Measurements from ENCODE around the gene KMT2D. TPM values are rescaled to one million over a fixed set of nuclear protein-coding genes. Genes with fewer than 3 reads are reported as not detected.

KMT2D gene
- total RNA-seq, 1 experiment from 2014 or later = 30.1 TPM

DNA sequence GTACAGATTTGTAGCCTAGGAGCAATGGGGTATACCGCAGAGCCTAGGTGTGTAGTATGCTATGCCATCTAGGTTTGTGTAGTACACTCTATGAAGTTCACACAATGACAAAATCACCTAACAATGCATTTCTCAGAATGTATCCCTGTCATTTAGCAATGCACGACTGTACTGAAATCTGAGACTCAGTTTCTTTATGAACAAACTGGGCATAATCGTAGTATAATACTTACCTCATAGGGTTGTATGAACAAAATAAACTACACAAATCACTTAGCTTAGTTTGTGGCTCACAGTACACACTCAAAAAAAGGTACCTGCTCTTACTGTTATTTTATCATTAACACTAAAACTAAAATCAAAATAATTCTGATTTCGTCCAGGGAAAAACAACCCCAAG is 35.1 kb downstream of the KMT2D start:
- H3K36me3 ChIP-seq = peaks cover 55% of the 10 kb centered on the region
- H3K27me3 ChIP-seq = no peaks in the 10 kb centered on the region
- H3K4me3 ChIP-seq = no peak overlapping the region
- DNase-seq = no peak
- no peak overlapping the region for H3K27ac ChIP-seq
- H3K9me3 ChIP-seq (replicated peaks) = no peaks in the 10 kb centered on the region
- no peaks in the 10 kb centered on the region for H3K4me1 ChIP-seq

GRCh38 chr12:49024543-49024942 is 36.1 kb downstream of the KMT2D start:
- no peaks in the 10 kb centered on the region for H3K9me3 ChIP-seq (replicated peaks)
- peaks cover 49% of the 10 kb centered on the region for H3K36me3 ChIP-seq
- DNase-seq = no peak
- H3K27me3 ChIP-seq = no peaks in the 10 kb centered on the region
- H3K4me1 ChIP-seq = no peaks in the 10 kb centered on the region
- no peak overlapping the region for H3K27ac ChIP-seq
- H3K4me3 ChIP-seq = no peak overlapping the region

DNA sequence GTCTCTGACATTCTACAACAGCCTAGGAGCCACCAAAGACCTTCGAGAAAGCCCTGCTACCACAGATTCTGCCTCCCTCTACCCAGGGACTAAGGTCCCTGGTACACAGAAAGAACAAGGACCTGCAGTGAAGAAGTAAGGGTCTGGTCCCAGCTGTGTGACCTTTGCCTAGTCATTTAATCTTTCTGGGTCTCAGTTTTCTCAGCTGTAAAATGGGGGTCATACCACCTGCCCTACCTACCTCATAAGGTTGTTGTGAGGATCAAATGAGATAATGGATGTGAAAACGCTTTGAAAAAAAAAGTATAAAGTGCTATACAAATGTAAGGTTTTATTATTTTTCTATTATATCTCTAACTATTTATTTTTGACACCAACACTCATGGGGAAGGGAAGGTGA is 36.8 kb downstream of the KMT2D start:
- Histone ChIP-seq H3K36me3 (peaks cover 44% of the 10 kb centered on the region), H3K27me3 (no peaks in the 10 kb centered on the region), H3K9me3 (replicated peaks) (no peaks in the 10 kb centered on the region), H3K4me3 (no peak overlapping the region), H3K27ac (no peak overlapping the region), H3K4me1 (peaks cover 2% of the 10 kb centered on the region; the same call in 1 of the 2 replicates)
- no peak for DNase-seq

GRCh38 chr12:49022558-49023178 is 37.9 kb downstream of the KMT2D start:
- peaks cover 2% of the 10 kb centered on the region; the same call in 1 of the 2 replicates for H3K4me1 ChIP-seq
- H3K9me3 ChIP-seq (replicated peaks) = no peaks in the 10 kb centered on the region
- no peak for DNase-seq
- H3K4me3 ChIP-seq = no peak overlapping the region
- H3K27ac ChIP-seq = no peak overlapping the region
- H3K36me3 ChIP-seq = peaks cover 33% of the 10 kb centered on the region
- no peaks in the 10 kb centered on the region for H3K27me3 ChIP-seq

DNA sequence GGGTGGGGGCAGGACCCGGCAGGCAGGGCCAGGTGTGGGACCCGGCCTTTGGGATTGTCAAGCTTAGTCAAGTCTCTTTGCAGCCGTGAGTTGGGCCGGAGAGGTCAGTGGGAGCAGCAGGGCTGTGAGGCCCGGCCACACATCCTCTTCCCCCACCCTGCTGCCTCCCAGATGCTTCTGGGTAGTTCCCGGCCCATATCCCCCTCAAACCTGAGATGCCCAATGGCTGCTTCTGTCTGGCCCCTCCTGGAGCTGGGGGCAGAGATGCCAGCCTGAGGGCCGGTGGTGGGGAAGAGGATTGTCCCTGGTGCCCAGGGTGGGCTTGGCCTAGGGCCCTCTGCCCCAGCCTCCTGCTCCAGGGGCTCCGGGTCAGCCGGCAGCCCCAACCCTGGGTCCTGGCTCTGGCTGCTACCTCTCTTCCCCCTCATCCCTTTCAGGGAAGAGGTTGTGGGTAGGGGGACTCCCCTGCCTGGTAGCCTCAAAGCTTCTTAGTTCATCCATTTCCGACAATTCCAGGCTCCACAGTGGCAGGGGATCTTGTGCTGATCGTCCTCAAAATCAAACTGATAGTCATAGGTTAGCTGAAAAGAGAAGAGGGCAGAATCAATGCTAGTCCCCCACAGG is 39.2 kb downstream of the KMT2D start:
- Histone ChIP-seq H3K27ac (no peak overlapping the region), H3K4me1 (peaks cover 2% of the 10 kb centered on the region; the same call in 1 of the 2 replicates), H3K9me3 (replicated peaks) (no peaks in the 10 kb centered on the region), H3K4me3 (no peak overlapping the region), H3K27me3 (no peaks in the 10 kb centered on the region), H3K36me3 (peaks cover 28% of the 10 kb centered on the region)
- DNase-seq = no peak

GRCh38 chr12:49020441-49020840 is 40.2 kb downstream of the KMT2D start:
- DNase-seq = no peak
- Histone ChIP-seq H3K4me1 (peaks cover 2% of the 10 kb centered on the region; the same call in 1 of the 2 replicates), H3K9me3 (replicated peaks) (no peaks in the 10 kb centered on the region), H3K36me3 (peaks cover 21% of the 10 kb centered on the region), H3K27ac (no peak overlapping the region), H3K4me3 (no peak overlapping the region), H3K27me3 (no peaks in the 10 kb centered on the region)

DNA sequence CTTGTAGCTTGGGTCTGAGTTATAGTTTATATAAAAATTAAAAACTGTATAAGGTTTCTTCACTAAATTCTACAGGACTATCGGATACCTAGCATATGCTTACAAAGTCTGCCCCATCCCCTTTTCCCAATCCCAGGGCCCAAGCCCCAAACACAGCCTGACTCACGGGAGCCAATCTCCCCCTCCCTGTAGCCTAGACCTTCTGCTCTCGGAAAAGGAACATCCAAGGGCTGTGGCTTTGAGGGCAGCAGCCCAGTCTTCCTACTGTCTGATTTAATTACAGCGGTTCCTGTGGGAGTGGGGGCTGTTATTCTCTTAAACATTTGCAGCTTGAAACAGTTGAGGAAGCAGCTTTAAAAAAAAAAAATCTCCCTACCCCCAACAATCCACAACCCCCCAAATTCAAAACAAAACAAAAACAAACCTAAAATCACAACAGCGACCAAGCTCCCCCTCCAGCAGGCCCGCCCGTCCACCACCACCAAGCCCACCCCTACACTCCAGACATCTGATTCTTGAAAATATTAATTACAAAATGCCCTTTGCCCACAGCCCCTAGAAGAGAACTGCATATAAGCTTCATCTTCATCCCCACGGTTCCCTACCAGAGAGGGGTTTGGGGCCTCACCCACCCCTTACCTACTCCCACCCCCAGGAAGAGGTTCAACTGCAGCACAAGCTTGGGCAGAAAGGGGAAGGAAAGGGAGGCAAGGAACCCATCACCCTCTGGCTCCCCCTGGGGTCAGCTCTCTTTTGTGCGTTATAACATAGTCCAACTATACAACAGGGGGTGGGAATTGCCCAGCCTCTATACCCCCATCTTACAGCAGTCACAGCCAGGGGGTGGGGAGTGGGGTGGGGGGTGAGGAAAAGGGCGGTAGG is 40.9 kb downstream of the KMT2D start:
- H3K36me3 ChIP-seq = peaks cover 13% of the 10 kb centered on the region
- H3K9me3 ChIP-seq (replicated peaks) = no peaks in the 10 kb centered on the region
- peaks cover 2% of the 10 kb centered on the region; the same call in 1 of the 2 replicates for H3K4me1 ChIP-seq
- peak; percentile 63 to 78 for DNase-seq
- H3K27me3 ChIP-seq = no peaks in the 10 kb centered on the region
- H3K4me3 ChIP-seq = peak overlapping the region; percentile 11; the same call in 1 of the 2 replicates
- no peak overlapping the region for H3K27ac ChIP-seq

DNA sequence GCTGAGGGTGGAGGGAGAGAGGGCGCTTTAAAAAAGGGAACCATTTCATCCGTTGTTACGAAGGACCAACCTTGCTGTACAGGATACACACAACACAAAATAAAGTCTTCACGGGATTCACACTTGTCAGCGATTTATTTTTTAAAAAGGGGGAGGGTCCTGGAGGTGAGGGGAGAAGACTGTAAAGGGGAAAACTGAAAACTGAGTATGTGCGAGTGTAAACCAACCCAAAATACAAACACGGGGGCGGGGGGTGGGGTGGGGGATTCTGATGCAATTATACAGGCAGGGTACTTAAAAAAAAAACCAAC is 41.5 kb downstream of the KMT2D start:
- Histone ChIP-seq H3K27me3 (no peaks in the 10 kb centered on the region), H3K9me3 (replicated peaks) (no peaks in the 10 kb centered on the region), H3K27ac (peak overlapping the region; percentile 63), H3K36me3 (peaks cover 7% of the 10 kb centered on the region; the same call in 1 of the 2 replicates), H3K4me1 (peaks cover 2% of the 10 kb centered on the region; the same call in 1 of the 2 replicates), H3K4me3 (peak overlapping the region; percentile 77)
- no peak for DNase-seq

GRCh38 chr12:49018261-49019119 is 42.1 kb downstream of the KMT2D start, which contains the start of gene PRKAG1:
TSS of gene PRKAG1 (minus strand) at chr12:49018776. CDS start at chr12:49018740, 36 bp downstream.
- DNase-seq = peak; percentile 98 to 99
- Histone ChIP-seq H3K4me3 (peak within 1 kb of the TSS; percentile 77), H3K27me3 (no peaks in the 10 kb centered on the region), H3K36me3 (peaks cover 1% of the 10 kb centered on the region; the same call in 1 of the 2 replicates), H3K27ac (peak within 1 kb of the TSS; percentile 63), H3K9me3 (replicated peaks) (no peaks in the 10 kb centered on the region), H3K4me1 (peaks cover 2% of the 10 kb centered on the region; the same call in 1 of the 2 replicates)

DNA sequence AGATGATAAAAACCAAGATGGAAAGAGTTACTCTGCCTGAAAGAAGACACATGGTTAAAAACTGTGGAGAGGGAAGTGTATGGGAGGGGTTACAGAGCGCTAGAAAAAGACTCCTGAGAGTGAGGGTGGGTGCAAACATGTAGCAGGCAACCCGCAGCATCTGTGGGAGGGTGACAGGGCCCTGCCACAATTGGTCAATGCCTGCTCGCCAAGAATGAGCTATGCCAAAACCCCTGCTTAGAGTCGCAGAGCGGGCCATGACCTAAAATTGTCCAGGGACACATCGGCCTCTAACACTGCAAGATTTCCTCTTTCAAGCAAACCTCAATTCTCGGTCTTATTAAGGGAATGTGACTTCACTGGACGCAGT is 42.7 kb downstream of the KMT2D start:
- no peaks in the 10 kb centered on the region; the same call in 1 of the 2 replicates for H3K36me3 ChIP-seq
- H3K27ac ChIP-seq = peak overlapping the region; percentile 63
- H3K4me3 ChIP-seq = peak overlapping the region; percentile 77
- peak in 1 of 2 experiments; percentile 49 for DNase-seq
- no peaks in the 10 kb centered on the region for H3K27me3 ChIP-seq
- peaks cover 2% of the 10 kb centered on the region; the same call in 1 of the 2 replicates for H3K4me1 ChIP-seq
- no peaks in the 10 kb centered on the region for H3K9me3 ChIP-seq (replicated peaks)

GRCh38 chr12:49015196-49015595 is 45.4 kb downstream of the KMT2D start:
- Histone ChIP-seq H3K27me3 (no peaks in the 10 kb centered on the region), H3K4me1 (peaks cover 22% of the 10 kb centered on the region)

GRCh38 chr12:49014547-49014946 is 46.0 kb downstream of the KMT2D start:
- Histone ChIP-seq H3K27ac (no peak overlapping the region), H3K4me3 (no peak overlapping the region), H3K27me3 (no peaks in the 10 kb centered on the region), H3K36me3 (no peaks in the 10 kb centered on the region), H3K4me1 (peaks cover 29% of the 10 kb centered on the region), H3K9me3 (replicated peaks) (no peaks in the 10 kb centered on the region)
- DNase-seq = peak in 1 of 2 experiments; percentile 42

More at GRCh38 chr12:49015196-49015595, 45.4 kb downstream of the KMT2D start:
- DNase-seq = no peak
- no peaks in the 10 kb centered on the region for H3K9me3 ChIP-seq (replicated peaks)
- H3K4me3 ChIP-seq = no peak overlapping the region
- no peak overlapping the region for H3K27ac ChIP-seq
- no peaks in the 10 kb centered on the region for H3K36me3 ChIP-seq

GRCh38 chr12:49013428-49013827 is 47.2 kb downstream of the KMT2D start:
- no peak overlapping the region for H3K4me3 ChIP-seq
- H3K9me3 ChIP-seq (replicated peaks) = no peaks in the 10 kb centered on the region
- no peak for DNase-seq
- H3K4me1 ChIP-seq = peaks cover 38% of the 10 kb centered on the region
- no peak overlapping the region for H3K27ac ChIP-seq
- no peaks in the 10 kb centered on the region for H3K36me3 ChIP-seq
- no peaks in the 10 kb centered on the region for H3K27me3 ChIP-seq

GRCh38 chr12:49012739-49013138 is 47.9 kb downstream of the KMT2D start:
- Histone ChIP-seq H3K27ac (no peak overlapping the region), H3K4me1 (peaks cover 39% of the 10 kb centered on the region), H3K36me3 (no peaks in the 10 kb centered on the region), H3K27me3 (no peaks in the 10 kb centered on the region), H3K9me3 (replicated peaks) (no peaks in the 10 kb centered on the region), H3K4me3 (no peak overlapping the region)
- no peak for DNase-seq
